ENCODE results near the gene BAG5.

- TF ChIP-seq CTCF (IDR thresholded peaks at IDR 0.05): no peak
- no peak for TF ChIP-seq ZFX (IDR thresholded peaks at IDR 0.05; ENCODE audit: borderline replicate concordance)
These were observed 42.2 kb upstream of the BAG5 start for GRCh38 chr14:103604620-103605019.
